ENCODE results near the gene SSBP1. TPM values are rescaled to one million over a fixed set of nuclear protein-coding genes. Genes with fewer than 3 reads are reported as not detected.

SSBP1 gene
- total and polyA plus RNA-seq, 8 donors, result 28.5 to 88.8 (median 47.4) TPM

DNA sequence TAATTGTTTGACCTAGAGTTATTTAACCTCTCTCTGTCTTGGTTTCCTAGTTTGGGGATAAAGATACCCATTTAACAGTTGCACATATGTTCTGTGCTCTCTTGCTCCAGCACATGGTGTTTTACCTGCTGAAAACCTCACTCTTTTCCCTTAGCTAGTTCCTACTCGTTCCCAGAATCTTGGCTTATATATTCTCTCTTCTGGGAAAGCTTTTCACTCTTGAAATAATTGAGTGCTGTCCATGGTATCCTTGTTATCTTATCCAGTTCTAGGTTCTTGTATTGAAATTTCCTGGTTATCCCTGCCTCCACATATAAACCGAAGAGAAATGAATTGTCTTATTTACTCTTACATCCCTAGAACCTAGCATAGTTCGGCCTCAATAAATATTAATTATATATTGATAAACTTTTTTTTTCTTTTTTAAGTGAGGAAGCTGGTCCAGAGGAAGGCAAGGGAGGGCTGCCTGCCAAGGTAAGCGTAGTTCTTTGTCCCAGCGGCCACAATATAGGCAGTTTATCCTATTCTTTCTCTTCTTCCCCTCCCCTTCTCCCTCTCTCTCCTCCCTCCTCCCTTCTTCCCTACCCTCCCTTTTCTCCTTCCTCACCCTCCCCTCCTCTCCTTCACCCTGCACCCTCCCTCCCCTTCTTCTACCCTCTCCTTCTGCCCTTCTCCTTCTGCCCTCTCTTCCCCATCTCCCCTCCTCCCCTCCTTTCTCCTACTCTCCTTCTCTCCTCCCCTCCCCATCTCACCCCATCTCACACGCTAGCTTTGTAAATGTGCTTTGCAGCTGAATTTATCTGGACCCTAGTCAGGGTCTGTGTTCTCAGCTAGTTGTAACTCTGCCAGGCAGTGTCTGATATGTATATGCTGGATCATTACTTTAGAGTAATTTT lies 22.1 kb upstream of the SSBP1 start:
- Histone ChIP-seq H3K27me3 (no peaks in the 10 kb centered on the region), H3K9me3 (no peaks in the 10 kb centered on the region), H3K27ac (no peak overlapping the region), H3K36me3 (no peaks in the 10 kb centered on the region), H3K4me1 (no peaks in the 10 kb centered on the region), H3K4me3 (no peak overlapping the region)
- intact Hi-C loops (cut with DNase I), result no loop called here
- WGBS, 2 donors, result 82 to 86% methylated on average over 6 of the region's 6 CpGs
- TF ChIP-seq, protein P1, sequence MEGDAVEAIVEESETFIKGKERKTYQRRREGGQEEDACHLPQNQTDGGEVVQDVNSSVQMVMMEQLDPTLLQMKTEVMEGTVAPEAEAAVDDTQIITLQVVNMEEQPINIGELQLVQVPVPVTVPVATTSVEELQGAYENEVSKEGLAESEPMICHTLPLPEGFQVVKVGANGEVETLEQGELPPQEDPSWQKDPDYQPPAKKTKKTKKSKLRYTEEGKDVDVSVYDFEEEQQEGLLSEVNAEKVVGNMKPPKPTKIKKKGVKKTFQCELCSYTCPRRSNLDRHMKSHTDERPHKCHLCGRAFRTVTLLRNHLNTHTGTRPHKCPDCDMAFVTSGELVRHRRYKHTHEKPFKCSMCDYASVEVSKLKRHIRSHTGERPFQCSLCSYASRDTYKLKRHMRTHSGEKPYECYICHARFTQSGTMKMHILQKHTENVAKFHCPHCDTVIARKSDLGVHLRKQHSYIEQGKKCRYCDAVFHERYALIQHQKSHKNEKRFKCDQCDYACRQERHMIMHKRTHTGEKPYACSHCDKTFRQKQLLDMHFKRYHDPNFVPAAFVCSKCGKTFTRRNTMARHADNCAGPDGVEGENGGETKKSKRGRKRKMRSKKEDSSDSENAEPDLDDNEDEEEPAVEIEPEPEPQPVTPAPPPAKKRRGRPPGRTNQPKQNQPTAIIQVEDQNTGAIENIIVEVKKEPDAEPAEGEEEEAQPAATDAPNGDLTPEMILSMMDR (IDR thresholded peaks at IDR 0.05), result no peak
- DNase-seq, result no peak
- FAIRE-seq, result no peak
- ATAC-seq, result no peak

DNA sequence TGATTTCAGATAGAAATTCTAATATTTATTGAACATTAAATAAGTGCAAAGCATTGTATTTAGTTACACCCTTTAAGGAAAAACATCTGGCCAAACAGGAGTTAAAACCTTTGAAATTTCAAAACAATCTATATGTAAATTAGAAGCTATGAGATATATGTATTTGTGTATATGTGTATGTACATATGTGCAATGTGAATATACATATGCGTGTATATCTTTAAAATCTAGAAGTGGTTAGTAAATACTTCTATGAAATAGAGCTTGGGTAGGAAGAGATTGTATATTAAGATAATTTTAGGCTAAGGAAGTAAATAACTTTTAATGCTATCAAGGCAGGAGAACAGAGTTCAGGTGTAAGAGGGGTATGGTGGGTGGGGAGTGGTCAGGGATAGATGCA lies 20.7 kb upstream of the SSBP1 start:
- Histone ChIP-seq H3K4me3 (no peak overlapping the region), H3K9me3 (no peaks in the 10 kb centered on the region), H3K27me3 (no peaks in the 10 kb centered on the region), H3K36me3 (no peaks in the 10 kb centered on the region), H3K27ac (no peak overlapping the region), H3K4me1 (no peaks in the 10 kb centered on the region)
- ATAC-seq (no peak), DNase-seq (no peak), FAIRE-seq (no peak)
- WGBS, 2 donors, result 91 to 92% methylated on average over 1 of the region's 1 CpG
- intact Hi-C loops (cut with DNase I), result no loop called here
- TF ChIP-seq, protein P1 (IDR thresholded peaks at IDR 0.05), result no peak

DNA sequence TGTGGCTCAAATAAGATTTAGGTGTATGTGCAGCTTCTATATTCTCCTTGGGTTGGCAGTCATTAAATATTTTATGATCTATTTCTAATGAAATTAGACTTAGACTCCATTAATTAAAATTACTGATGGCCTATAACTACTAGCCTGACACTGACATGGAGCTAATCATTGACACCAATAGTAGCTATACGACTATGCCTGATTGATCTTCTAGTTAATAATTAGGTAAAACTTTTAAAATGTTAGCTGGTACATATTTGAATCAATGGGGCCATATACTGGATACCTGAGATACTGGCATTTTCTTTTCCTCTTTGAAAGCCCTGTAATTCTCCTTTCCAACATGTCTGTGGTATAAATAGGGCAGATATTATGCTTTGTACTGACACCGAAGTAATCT lies 15.6 kb upstream of the SSBP1 start:
- ATAC-seq (no peak), FAIRE-seq (no peak), DNase-seq (no peak)
- Histone ChIP-seq H3K27ac (no peak overlapping the region), H3K27me3 (no peaks in the 10 kb centered on the region), H3K9me3 (no peaks in the 10 kb centered on the region), H3K4me1 (no peaks in the 10 kb centered on the region), H3K4me3 (no peak overlapping the region), H3K36me3 (no peaks in the 10 kb centered on the region)
- 38 to 45% methylated on average over 2 of the region's 2 CpGs for WGBS, 2 donors
- intact Hi-C loops (cut with DNase I), result no loop called here
- TF ChIP-seq, protein P1 (IDR thresholded peaks at IDR 0.05), result no peak

DNA sequence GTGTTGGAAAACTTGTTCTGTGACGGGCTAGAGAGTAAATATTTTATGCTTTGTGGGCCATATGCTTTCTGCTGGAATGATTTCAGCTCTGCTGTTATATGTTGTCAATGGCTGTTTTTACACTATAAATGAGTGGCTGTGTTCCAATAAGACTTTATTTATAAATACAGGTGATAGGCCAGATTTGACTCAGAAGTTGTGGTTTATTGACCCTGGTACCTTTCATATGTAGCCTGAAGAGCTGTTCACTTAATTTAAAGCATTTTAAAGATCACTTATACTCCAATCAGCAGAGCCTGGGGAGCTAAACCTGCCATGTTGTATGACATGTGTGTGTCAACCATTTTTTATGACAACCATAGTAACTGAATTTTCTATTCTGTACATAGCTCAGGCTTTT lies 9.1 kb upstream of the SSBP1 start:
- no peaks in the 10 kb centered on the region for H3K9me3 ChIP-seq
- H3K4me3 ChIP-seq, result no peak overlapping the region
- WGBS, 2 donors, result 89 to 90% methylated on average over 1 of the region's 1 CpG
- no peaks in the 10 kb centered on the region for H3K4me1 ChIP-seq
- FAIRE-seq, result no peak
- TF ChIP-seq, protein P1 (IDR thresholded peaks at IDR 0.05), result no peak
- no peaks in the 10 kb centered on the region for H3K27me3 ChIP-seq
- DNase-seq, result no peak
- H3K27ac ChIP-seq, result no peak overlapping the region
- ATAC-seq, result no peak
- intact Hi-C loops (cut with DNase I), result no loop called here
- no peaks in the 10 kb centered on the region for H3K36me3 ChIP-seq

Measured in pancreas (tissue), 10 donors.